ENCODE results near the gene ADRA2B.

- TF ChIP-seq CTCF (IDR thresholded peaks at IDR 0.05; ENCODE audit: extremely low read depth in 1 of 2, insufficient read depth in 1 of 2, low read depth in 1 of 2, low read length in 2 of 2) (no peak), POLR2AphosphoS5 (IDR thresholded peaks at IDR 0.05; ENCODE audit: insufficient read depth, low read depth, low read length) (no peak), POLR2A (IDR thresholded peaks at IDR 0.05; ENCODE audit: low read depth, low read length) (no peak), MYC (IDR thresholded peaks at IDR 0.05; ENCODE audit: low read depth, low read length) (no peak), EZH2 (IDR thresholded peaks at IDR 0.05; ENCODE audit: borderline replicate concordance, low read depth, low read length, severe bottlenecking) (no peak), JUN (IDR thresholded peaks at IDR 0.05; ENCODE audit: borderline replicate concordance, insufficient read depth, insufficient read length, low read depth) (no peak), FOS (IDR thresholded peaks at IDR 0.05; ENCODE audit: borderline replicate concordance, insufficient read depth, low read length) (no peak), GATA2 (IDR thresholded peaks at IDR 0.05; ENCODE audit: insufficient read depth, insufficient read length, low read depth, low read length) (no peak)
- TF ChIP-seq, protein P1, sequence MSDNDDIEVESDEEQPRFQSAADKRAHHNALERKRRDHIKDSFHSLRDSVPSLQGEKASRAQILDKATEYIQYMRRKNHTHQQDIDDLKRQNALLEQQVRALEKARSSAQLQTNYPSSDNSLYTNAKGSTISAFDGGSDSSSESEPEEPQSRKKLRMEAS (IDR thresholded peaks at IDR 0.05; ENCODE audit: insufficient read depth, insufficient read length) = no peak
These were observed 21.2 kb downstream of the ADRA2B start for GRCh38 chr2:96095116-96095636.

Data from endothelial cell of umbilical vein (primary cell).